OCI-M2 (cell line): ENCODE results near the gene DPP3.

Experiments used
- DNase-seq: peaks from one replicate; lab custom pipeline; 2025; ENCODE audit not compliant: unreplicated experiment; lab: John Stamatoyannopoulos, UW

Gene DPP3

DNA sequence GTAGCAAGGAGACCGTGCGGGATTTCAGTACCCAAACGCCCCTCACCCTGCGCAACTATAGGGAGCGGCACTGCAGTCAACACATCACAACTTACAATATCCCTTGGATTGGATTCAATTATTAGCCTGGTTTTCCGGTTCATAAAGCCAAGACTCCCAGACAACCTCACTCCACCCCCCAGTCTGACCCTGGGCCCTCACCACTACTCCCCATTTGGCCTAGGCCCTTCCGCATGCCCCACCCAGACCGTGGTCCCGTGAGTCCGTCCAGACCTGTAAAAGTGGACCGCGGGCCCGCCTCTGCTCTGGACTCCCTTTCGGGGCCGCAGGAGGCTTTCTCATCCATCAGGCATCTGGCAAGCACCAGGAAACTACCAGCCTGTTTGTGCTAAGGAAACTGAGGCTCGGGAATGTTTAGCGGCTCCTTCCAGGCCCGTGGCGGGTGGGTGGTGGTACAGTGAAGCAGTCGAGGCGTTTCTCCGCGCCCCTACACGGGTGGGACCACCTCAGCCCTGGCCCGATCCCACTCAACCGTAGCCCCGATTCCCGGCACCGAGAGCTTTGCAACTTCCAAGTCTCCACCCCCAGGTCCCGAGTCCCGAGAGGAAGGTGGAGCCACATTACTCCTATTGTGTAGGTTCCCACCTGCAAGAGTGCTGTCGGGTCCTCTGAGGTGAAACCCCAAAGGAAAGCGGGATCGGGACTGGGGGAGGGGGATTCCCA, 679 bp upstream of the DPP3 start:
- no peak for DNase-seq

DNA sequence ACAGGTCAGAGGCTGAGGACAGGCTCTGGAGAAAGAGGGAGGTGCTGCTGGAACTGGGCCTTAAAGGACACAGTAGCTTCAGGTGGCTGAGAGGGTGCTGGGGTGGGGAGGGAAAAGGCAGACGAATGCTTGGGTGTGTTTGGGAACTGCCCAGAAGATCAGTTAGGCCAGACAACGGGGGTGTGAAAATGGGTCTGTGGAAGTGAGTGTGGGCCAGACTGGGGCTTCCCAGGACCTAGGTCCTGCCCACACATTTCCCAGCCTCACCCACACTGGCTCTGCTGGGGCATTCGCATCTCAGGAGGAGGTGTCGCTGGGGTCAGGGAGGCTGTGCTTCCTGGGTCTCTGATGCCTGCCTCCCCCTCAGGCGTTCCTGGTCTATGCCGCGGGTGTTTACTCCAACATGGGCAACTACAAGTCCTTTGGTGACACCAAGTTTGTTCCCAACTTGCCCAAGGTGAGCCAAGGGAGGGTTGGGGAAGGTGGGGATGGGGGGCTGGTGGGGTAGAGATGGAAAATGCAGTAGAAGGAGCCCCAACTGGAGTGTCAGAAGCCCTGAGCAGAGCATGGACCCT, 4.7 kb downstream of the DPP3 start:
- DNase-seq, result no peak

DNA sequence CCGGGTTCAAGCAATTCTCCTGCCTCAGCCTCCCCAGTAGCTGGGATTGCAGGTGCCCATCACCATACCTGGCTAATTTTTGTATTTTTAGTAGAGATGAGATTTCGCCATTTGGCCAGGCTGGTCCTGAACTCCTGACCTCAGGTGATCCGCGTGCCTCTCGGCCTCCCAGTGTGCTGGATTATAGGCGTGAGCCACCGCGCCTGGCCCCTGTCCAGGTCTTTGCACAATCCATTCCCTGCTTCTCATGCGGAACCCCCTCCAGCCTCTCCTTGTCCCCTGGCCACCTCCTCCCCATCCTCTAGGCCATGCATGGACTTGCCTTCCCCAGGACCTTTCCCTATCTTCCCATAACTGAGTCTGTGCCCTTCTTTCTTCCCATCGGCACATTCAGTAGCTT, 8.7 kb downstream of the DPP3 start:
- no peak for DNase-seq

DNA sequence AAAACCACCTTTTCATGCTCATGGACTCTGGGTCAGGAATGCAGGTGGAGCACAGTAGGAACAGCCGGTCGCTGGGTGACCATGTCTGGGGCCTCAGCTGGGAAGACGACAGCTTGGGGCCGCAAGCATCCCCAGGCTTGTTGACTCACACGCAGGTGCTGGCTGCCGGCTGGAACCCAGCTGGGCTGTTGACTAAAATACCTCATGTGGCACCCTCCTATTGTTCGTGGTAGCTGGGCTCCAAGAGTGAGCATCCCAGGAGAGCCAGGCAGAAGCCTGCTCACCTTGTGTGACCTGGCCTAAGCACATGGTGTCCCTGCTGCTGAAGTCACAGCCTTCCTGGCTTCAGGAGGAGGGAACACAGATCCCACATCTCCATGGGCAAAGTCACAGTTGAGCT, 9.4 kb downstream of the DPP3 start:
- no peak for DNase-seq

DNA sequence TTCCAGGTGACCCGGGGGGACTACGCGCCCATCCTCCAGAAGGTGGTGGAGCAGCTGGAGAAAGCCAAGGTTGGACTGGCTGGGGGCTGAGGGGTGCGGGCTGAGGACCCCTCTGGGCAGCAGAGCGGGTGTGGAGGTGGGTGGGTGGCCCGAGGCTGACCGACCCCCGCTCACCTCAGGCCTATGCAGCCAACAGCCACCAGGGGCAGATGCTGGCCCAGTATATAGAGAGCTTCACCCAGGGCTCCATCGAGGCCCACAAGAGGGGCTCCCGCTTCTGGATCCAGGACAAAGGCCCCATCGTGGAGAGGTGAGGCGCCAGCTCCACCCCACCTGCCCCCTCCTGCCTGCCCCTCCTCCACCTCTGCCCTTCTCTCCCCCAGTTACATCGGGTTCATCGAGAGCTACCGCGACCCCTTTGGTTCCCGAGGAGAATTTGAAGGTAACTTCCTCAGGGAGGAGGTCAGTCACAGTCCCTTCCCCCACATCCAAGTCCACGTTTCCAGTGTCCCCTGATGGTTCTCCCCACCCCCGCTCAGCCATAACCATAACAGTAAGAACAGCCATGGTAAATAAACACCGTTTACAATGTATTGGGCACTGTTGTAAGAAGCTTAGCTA, 11.2 kb downstream of the DPP3 start:
- no peak for DNase-seq

DNA sequence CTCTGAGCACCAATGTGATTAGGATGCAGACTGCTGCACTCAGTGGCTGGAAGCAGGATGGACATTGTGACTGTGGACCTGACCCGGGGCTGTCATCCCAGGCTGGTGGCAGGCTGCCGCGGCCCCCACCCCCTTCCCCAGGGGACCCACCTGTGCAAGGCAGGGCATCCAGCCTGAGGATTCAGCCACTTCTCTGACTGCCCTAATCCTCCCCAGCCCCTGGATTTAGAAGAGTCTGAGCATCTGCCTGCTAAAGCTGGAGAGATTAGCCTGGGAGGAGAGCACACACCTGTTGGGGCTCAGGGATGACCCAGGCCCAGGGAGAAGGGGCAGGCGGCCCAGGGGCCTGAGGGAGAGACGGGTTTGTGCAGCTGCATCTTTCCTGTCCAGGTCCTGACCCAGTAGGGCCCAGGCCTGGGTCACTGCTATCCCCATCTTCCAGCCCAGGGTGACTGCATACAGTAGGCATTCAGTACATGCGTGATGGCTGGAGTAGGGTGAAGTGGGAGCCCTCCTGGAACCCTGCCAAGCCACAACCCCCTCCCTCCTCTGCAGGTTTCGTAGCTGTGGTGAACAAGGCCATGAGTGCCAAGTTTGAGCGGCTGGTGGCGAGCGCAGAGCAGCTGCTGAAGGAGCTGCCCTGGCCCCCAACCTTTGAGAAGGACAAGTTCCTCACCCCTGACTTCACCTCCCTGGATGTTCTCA, 12.1 kb downstream of the DPP3 start:
- no peak for DNase-seq

DNA sequence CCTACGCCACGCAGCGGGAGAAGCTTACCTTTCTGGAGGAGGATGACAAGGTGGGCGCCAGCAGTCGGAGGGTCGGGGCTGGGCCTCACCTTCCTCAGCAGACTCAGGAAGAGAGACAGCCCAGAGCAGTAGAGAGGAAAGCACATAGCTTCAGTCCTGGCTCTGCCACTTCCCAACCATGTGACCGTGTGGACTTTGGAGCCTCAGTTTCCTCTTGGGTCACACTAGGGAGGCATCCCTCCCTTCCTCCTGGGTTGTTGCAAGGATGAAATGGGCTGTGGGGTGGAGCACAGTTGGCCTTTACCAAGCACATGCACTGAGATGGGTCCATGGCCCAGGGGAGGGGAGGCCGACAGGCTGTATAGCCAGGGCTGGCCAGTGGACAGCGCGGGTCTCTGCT, 12.9 kb downstream of the DPP3 start:
- DNase-seq, result no peak

DNA sequence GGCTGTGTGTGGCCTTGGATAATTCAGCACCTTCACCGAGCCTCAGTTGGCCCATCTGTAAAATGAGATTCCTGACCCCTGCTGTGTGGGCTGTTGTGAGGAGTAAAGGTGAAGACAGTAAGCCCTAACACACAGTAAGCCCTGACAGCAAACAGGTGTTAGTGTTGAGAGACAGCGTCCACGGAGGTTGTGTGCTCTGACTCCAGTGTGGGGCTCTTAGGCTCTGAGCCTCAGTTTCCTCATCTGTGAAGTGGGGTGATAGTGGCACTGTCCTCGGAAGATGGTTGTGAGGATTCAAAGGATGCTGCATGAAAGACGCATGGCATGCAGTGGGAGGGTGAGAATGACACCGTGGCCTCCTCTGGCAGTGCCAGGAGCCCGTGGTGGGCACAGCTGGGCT, 14.2 kb downstream of the DPP3 start:
- no peak for DNase-seq

DNA sequence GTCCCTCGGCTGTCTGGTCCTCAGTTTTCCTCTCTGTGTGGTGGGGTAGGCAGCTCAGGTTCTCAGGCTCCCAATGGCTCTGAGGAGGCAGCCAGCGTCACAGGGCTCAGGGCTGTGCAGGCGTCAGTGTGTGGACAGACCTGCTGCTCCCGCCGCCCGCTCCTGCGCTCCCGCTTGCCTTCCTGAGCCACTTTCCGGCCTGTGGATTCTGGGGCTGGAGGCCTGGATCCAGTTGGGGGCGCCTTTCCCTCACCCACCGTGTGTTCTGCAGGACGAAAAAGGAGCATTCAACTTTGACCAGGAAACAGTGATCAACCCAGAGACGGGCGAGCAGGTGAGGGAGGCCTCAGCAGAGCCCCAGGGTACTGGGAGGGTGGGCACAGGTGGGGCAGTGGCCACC, 14.7 kb downstream of the DPP3 start:
- no peak for DNase-seq

DNA sequence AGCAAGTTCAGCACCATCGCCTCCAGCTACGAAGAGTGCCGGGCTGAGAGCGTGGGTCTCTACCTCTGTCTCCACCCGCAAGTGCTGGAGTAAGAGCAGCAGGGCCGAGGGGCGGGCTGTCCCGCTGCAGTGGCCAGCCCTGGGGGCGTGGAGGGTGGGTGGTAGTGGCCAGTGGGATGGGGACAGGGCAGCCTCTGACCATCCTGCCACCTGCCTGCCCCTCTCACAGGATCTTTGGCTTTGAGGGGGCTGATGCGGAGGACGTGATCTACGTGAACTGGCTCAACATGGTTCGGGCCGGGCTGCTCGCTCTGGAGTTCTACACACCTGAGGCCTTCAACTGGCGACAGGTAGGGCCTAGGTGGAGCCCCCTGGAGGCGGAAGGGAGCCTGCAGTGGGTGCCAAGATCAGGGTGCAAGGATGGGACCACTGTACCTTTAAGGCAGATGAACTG, 15.2 kb downstream of the DPP3 start:
- no peak for DNase-seq

DNA sequence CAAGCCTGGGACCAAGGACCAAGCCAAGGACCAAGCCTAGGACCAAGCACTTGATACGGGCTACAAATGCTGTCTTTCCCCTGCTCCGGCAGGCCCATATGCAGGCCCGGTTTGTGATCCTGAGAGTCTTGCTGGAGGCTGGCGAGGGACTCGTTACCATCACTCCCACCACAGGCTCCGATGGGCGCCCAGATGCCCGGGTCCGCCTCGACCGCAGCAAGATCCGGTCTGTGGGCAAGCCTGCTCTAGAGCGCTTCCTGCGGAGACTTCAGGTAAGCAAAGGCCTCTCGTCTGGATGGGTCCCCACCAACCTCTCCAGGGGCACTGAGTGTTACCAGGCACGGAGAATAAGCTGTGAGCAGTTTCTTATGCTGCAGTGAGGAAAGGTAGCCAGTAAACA, 17.0 kb downstream of the DPP3 start:
- DNase-seq, result no peak

DNA sequence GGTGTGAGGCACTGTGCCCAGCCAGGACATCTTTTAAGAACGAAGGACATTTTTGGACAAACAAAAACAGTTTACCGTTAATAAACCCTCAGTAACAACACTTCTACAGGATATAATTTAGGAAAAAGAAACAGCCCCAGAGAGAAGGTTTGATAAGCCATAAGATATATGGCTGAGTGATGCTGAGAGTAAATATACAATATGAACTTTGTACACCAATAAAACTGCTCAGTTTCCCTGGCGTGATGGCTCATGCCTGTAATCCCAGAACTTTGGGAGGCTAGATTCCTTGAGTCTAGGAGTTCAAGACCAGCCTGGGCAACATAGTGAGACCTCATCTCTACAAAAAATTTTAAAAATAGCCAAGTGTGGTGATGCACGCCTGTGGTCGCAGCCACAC, 18.3 kb downstream of the DPP3 start:
- DNase-seq, result no peak

DNA sequence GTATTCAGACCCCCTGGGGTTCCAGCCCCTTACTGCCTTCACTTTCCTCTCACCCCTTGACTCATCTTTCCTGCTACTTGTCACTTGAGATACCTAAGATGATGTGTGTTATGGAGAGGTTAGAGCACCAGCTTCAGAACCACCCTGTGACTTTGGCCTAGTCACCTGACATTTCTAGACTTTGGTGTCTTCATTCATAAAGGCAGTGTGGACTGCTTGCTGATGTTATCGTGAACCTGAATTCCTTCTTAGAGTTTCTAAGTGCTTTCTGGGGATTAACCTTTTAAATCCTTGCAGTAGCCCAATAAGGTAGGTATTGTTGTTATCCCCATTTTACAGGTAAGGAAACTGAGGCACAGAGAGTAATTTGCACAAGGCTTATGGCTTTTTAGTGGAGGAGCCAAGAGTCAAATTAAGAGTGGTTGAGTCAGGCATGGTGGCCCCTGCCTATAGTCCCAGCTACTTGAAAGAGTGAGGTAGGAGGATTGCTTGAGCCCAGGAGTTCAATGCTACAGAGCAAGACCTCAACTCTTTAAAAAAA, 25.1 kb downstream of the DPP3 start:
- DNase-seq, result no peak

DNA sequence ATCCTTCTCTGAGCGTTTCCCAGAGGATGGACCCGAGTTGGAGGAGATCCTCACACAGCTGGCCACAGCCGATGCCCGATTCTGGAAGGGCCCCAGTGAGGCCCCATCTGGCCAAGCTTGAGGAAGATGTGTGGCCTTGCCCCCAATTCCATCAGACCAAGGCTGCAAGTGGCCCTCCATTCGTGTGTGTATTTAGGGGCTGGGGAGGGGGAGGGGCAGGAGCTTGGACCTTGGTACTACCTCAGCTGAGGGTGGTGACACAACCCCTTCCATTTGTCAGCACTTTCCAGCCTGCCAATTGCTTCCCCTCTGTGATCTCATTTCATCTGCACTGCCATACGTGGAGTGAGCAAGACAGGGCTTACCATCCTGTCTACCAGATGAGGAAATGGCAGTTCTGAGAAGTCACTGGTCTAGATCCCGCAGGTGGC, 28.9 kb downstream of the DPP3 start:
- no peak for DNase-seq

DNA sequence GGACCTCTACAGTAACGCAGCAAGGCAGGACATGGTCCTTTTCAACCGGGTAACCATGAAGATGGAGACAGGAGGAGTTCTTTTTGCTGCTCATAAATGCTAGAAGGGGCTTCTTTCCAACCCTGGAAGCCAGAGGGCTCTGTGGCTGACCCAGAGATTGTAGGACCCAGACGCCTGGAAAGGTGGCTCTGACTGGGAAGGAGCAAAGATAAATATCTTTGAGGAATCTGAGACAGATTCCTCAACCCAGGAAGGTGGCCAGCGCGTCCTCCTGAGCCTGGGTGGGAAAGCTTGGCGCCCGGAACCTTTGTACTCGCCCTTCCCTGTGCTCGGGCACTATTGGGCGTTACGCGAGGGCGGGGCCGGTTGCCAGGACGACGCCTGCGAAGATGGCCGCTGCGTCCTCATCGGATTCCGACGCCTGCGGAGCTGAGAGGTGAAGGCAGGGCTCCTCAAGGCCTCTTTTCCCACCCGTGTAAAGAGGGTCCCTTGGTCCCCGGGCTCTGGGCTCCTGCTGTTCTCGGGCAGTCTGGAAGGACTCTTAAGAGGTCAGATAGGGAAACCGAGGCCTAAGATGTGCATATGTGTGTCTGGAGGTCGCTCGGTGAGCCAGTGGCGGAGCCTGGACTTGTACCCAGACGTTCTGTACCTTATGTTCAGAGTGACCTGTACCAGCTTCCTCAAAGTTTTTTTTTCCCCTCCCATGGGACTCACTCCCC, 30.2 kb downstream of the DPP3 start, which contains the start of gene BBS1:
Gene BBS1, plus strand, starts transcription at position 365 of the 719 bp plus-strand sequence. Its CDS starts 25 bp downstream, at position 390.
- no peak for DNase-seq

DNA sequence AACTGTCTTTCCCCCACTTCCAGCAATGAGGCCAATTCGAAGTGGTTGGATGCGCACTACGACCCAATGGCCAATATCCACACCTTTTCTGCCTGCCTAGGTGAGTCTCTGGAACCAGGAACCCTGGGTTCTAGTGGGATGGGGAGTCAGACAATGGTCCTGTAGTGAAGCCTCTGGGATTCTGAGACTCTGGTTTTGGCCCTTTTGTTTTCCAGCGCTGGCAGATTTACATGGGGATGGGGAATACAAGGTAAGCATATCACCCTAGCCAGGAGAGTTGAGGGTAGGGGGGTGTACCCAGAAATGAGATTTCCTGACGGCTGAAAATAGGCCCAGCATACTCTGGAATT, 30.7 kb downstream of the DPP3 start:
- DNase-seq, result no peak

DNA sequence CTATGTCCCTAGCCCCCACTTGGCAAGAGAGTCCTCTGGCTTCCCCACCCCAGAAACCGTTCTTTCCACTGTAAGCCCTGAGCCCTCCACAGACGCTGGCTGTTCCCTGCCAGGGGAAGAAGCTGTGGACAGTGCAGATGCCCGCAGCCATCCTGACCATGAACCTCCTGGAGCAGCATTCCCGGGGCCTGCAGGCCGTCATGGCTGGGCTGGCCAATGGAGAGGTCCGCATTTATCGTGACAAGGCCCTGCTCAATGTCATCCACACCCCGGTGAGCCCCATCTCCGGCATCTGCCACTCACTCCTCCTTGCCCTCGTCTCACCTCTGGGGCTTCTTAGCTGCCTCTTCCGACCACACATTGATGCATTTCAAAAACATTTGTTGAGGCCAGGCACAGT, 43.4 kb downstream of the DPP3 start:
- no peak for DNase-seq

DNA sequence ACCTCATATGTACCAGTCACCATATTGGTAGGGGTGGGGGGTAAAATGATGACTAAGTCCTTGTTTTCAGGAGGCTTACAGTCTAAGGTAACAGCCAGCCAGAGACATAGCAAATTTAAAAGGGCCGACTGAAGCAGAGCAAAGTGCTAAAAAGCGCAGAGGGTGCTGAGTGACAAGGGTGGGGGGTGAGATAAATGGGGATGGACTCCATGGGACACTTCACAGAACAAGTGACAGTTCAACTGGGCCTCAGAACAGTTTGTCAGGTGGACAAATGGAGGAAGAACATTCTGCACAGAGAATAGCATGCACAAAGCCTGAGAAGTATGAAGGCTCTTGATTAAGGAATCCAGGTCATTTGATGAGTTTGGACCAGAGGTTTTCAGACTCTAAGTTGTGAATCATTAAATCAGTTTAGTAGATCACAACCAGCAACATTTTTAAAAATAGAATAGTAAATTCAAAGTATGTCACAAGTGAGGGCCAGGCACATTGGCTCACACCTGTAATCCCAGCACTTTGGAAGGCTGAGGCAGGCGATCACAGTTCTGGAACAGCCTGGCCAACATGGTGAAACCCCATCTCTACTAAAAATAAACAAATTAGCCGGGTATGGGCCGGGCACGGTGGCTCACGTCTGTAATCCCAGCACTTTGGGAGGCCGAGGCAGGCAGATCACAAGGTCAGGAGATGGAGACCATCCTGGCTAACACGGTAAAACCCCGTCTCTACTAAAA, 44.2 kb downstream of the DPP3 start:
- no peak for DNase-seq

DNA sequence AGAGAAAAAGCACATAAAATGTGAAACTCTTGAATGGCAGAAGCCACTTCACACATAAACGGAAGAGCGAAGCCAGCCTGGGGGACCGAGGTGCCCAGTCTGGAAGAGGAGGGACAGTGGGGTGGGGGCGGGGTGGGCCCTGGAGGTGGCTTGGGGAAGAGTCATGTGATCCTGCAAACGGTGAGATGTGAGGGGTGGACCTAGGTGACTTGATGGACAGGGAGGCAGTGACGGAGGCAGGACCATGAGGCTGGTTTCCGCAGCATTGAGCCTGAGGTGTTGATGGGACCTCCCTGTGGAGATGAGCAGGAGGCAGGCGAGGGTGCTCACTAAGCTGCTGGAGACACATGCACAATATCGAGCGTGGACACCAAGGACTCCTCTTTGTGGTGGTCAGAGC, 48.8 kb downstream of the DPP3 start:
- DNase-seq, result no peak

DNA sequence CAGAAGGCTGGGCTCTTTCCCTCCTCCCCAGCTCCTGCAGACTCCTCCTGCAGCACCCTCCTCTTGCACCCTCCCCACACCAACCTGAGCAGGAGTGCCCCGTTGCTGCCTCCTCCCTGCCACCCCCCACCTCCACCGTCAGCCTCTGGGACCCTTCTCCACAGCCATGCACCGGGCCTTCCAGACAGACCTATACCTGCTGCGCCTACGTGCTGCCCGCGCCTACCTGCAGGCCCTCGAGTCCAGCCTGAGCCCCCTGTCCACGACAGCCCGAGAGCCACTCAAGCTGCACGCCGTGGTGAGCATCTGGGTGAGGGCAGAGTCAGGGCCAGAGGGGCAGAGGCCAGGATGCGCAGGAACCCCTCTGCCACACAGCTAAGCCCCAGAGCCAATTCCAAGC, 49.4 kb downstream of the DPP3 start:
- DNase-seq, result no peak
